Activated naive CD8-positive, alpha-beta T cell (primary cell): ENCODE data around the gene TRMT2A.
A peak's percentile ranks its signal among the peaks of the same experiment; 100 is the strongest.

Experiments
- H3K27ac Mint-ChIP-seq: one replicate; pipeline ENCODE4 v1.8.0; 2021; ENCODE audit warnings: mixed read lengths
- H3K27me3 Mint-ChIP-seq: one replicate; pipeline ENCODE4 v1.8.0; 2021; ENCODE audit warnings: mixed read lengths
- H3K36me3 Mint-ChIP-seq: one replicate; pipeline ENCODE4 v1.8.0; 2021; ENCODE audit warnings: mixed read lengths
- H3K4me1 Mint-ChIP-seq: one replicate; pipeline ENCODE4 v1.8.0; 2021; ENCODE audit warnings: low read depth, mixed read lengths
- H3K4me3 Mint-ChIP-seq: one replicate; pipeline ENCODE4 v1.8.0; 2021; ENCODE audit warnings: mild to moderate bottlenecking, mixed read lengths
- H3K9me3 Mint-ChIP-seq: one replicate; pipeline ENCODE4 v1.8.0; 2021; ENCODE audit warnings: low read depth, mixed read lengths

Gene TRMT2A

DNA sequence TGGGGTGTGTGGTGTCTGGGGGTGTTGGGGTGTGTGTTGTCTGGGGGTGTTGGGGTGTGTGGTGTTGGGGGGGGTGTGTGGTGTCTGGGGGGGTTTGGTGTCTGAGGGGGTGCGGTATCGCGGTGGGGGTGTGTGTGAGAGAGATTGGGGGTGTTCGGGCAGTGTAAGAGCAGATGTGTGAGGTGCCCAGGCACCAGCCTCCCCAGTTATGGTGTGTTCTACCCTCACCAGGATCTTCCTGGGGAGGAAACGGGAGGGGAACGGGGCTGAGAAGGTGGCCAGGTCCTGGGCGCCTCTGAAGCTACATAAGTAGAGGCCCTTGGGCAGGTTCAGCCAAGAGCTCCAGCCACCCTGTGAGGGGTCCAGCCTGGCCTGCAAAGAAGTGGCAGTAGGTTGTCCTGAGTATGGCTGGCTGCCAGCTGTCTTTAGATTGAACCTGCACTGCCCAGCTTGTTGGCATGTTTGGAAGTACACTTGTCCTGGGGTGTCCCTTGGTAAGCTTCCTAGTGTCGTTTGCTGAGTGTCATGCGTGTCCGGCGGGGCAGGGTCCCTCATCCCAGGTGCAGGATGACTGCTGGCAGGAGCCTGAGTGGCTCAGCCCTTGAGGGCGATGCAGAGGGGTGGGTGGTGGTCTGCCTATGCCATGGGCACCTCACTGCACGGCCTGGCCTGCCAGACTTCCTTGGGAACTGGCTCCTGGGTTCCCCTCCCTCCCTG, 6.5 kb upstream of the TRMT2A start:
- no peaks in the 10 kb centered on the region for H3K27me3 Mint-ChIP-seq
- H3K36me3 Mint-ChIP-seq = no peaks in the 10 kb centered on the region
- no peaks in the 10 kb centered on the region for H3K9me3 Mint-ChIP-seq
- H3K4me1 Mint-ChIP-seq = peaks cover 26% of the 10 kb centered on the region
- H3K27ac Mint-ChIP-seq = no peak overlapping the region
- H3K4me3 Mint-ChIP-seq = no peak overlapping the region

- peak overlapping the region; percentile 49 for H3K4me3 Mint-ChIP-seq
- peaks cover 31% of the 10 kb centered on the region for H3K4me1 Mint-ChIP-seq
- no peaks in the 10 kb centered on the region for H3K27me3 Mint-ChIP-seq
- no peaks in the 10 kb centered on the region for H3K9me3 Mint-ChIP-seq
- H3K27ac Mint-ChIP-seq = peak overlapping the region; percentile 16
- no peaks in the 10 kb centered on the region for H3K36me3 Mint-ChIP-seq
These were observed 4.9 kb upstream of the TRMT2A start for GRCh38 chr22:20121856-20122415.

DNA sequence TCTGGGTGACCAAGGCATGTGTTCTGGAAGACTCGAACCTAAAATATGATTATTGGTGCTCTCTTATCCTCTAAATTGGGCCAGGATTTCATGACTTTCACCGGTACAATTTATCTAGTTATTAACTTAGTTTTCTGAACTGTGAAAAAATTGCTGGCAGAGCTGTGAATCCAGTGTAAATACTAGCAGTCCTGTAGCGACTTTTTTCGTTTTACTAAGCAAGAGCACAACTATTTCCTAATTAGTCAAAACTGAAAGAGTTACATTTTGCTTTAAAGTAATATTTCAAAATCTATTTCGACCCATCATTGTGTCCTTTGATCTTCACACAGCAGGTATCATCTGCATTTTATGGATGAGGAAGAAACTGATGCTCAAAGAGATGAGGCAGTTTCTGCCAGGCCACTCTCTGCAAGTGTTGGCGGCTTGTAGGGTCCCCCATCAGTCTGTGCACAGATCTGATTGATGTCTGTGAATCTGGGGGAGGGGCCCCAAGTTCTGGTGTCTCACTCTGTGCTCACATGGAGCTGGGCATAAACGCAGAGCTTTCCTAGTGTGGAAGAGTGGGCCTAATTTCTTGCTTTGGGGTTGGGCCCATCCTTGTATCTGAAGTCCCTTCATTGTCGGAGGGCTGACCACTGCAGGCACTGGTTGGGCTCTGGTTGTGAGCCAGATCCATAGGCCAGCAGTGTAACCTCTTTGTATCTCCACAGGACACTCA, 1.4 kb upstream of the TRMT2A start:
- Mint-ChIP-seq H3K9me3 (no peaks in the 10 kb centered on the region), H3K36me3 (peaks cover 3% of the 10 kb centered on the region), H3K4me3 (peak overlapping the region; percentile 95), H3K27me3 (no peaks in the 10 kb centered on the region), H3K27ac (peak overlapping the region; percentile 93), H3K4me1 (peaks cover 40% of the 10 kb centered on the region)

DNA sequence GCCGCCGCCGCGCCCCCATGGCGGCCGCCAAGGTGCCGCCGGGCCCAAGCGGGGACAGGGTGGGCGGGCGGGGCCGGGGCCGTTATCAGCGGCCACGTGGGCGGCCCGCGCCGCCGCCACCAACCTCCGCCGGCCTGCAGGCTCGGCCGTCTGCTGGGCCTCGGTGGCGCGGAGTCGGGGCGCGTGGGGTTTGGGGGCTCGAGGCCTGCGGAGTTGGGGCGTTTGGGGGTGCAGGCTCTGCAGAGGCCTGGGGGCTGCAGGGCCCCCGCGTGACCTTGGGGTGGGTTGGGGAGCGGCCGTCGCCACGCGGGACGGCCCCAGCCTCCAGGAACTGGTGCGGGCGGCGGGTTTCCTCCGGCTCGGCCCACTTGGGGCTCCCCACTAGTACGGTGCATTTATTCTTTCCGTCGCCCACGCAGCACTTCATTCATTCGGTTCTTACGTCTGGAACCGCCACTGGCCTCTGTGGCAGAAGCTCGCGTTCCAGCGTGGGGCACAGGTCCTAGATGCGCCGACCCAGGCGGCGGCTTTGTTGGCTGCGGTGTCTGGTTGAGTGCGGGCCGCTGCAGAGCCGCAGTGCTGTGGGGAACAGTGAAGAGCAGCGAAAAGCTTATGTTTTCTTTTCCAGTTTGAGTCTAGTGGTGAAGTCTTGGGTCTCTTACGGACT, 740 bp upstream of the TRMT2A start:
- H3K27ac Mint-ChIP-seq = peak overlapping the region; percentile 93
- H3K4me3 Mint-ChIP-seq = peak overlapping the region; percentile 95
- H3K4me1 Mint-ChIP-seq = peaks cover 40% of the 10 kb centered on the region

GRCh38 chr22:20116376-20116950, 563 bp downstream of the TRMT2A start:
- peak overlapping the region; percentile 87 for H3K27ac Mint-ChIP-seq
- H3K36me3 Mint-ChIP-seq = peaks cover 3% of the 10 kb centered on the region
- H3K4me1 Mint-ChIP-seq = peaks cover 39% of the 10 kb centered on the region
- H3K9me3 Mint-ChIP-seq = no peaks in the 10 kb centered on the region
- H3K27me3 Mint-ChIP-seq = no peaks in the 10 kb centered on the region
- peak overlapping the region; percentile 90 for H3K4me3 Mint-ChIP-seq

More for the DNA sequence above, 740 bp upstream of the TRMT2A start:
- H3K36me3 Mint-ChIP-seq = peaks cover 3% of the 10 kb centered on the region
- no peaks in the 10 kb centered on the region for H3K27me3 Mint-ChIP-seq
- no peaks in the 10 kb centered on the region for H3K9me3 Mint-ChIP-seq

DNA sequence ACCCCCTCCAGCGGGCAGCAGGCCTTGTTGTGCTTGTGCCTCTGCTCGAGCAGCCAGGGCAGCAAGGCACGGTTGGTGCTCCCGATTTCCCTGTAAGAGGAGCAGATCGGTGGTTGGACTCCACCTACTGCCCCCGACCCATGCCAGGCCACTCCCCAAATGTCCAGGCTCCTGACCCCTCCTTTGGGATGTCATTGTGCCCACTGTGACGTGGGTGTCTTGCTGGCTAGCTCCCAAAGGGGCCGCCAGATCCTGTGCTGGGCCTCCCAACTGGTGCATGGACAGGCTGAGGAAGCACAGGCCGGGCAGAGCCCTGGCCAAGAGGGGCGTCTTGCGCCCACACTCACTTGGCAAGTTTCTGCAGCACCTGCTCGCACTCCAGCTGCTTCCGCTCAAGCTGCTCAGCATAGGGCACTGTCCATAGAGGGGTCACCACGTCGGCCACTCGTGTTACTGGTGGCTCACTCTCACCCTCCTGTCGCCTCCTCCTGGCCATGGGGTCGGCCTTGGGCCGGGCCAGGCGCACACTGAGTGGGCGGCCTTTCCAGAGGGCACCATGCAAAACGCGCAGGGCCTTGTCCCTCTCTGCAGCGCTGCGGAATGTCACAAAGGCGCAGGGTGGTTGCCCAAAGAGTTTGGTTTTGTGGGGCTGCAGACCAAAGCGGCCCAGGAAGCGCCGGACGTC, 1.2 kb downstream of the TRMT2A start, which contains the start of gene RANBP1:
Gene RANBP1, plus strand, starts transcription at position 414 of the 685 bp plus-strand sequence. Its CDS starts 81 bp downstream, at position 495.
- H3K9me3 Mint-ChIP-seq = no peaks in the 10 kb centered on the region
- peak within 1 kb of the TSS; percentile 87 for H3K27ac Mint-ChIP-seq
- peak within 1 kb of the TSS; percentile 90 for H3K4me3 Mint-ChIP-seq
- no peaks in the 10 kb centered on the region for H3K27me3 Mint-ChIP-seq
- peaks cover 43% of the 10 kb centered on the region for H3K4me1 Mint-ChIP-seq
- peaks cover 3% of the 10 kb centered on the region for H3K36me3 Mint-ChIP-seq

- Mint-ChIP-seq H3K36me3 (peaks cover 3% of the 10 kb centered on the region), H3K4me3 (peak overlapping the region; percentile 90), H3K27me3 (no peaks in the 10 kb centered on the region), H3K9me3 (no peaks in the 10 kb centered on the region), H3K4me1 (peaks cover 38% of the 10 kb centered on the region), H3K27ac (peak overlapping the region; percentile 87)
These were observed 2.2 kb downstream of the TRMT2A start for GRCh38 chr22:20114506-20115475.

DNA sequence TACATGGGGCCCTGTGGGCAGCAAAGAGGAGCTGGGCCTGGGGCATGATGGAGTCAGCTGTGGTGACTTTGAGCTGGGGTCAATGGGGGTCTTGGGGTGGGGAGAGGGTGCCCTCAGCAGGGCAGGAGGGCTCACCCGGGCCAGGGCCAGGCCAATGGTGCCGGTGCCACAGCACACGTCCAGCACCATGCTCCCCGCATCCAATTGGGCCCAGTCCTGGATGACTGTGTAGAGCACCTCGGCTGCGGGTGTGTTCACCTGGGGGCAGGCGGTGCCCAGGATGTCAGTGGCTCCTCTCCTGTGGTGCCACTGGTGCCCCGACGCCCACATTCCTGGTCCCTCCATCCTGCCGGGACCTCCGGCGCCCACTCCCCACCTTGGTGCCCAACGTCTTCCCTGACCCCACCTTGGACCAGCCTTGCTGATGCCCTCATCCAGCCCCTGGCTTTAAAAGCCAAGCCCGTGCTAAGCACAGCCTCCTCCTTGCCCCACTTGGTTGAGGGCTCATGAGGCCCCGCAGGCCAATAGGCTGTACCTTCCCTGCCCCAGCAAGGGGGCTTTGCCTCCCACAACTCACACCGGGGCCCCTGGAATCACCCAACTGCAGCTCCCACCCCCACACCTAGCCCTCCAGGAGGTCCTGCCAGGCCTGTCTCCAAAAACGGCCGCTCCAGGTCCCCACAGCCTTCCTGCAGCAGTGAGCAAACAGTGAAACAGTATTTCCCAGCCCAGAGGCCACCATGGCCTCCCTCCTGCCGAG, 3.3 kb downstream of the TRMT2A start:
- Mint-ChIP-seq H3K27ac (peak overlapping the region; percentile 61), H3K4me1 (peaks cover 30% of the 10 kb centered on the region), H3K27me3 (no peaks in the 10 kb centered on the region), H3K4me3 (no peak overlapping the region), H3K36me3 (peaks cover 3% of the 10 kb centered on the region), H3K9me3 (no peaks in the 10 kb centered on the region)

GRCh38 chr22:20112623-20113511, 4.2 kb downstream of the TRMT2A start:
- H3K4me3 Mint-ChIP-seq = no peak overlapping the region
- H3K27me3 Mint-ChIP-seq = no peaks in the 10 kb centered on the region
- no peaks in the 10 kb centered on the region for H3K9me3 Mint-ChIP-seq
- H3K27ac Mint-ChIP-seq = peak overlapping the region; percentile 34
- H3K4me1 Mint-ChIP-seq = peaks cover 24% of the 10 kb centered on the region
- peaks cover 3% of the 10 kb centered on the region for H3K36me3 Mint-ChIP-seq

GRCh38 chr22:20111689-20112622, 5.1 kb downstream of the TRMT2A start:
- peaks cover 24% of the 10 kb centered on the region for H3K4me1 Mint-ChIP-seq
- peak overlapping the region; percentile 62 for H3K4me3 Mint-ChIP-seq
- H3K27me3 Mint-ChIP-seq = no peaks in the 10 kb centered on the region
- peaks cover 3% of the 10 kb centered on the region for H3K36me3 Mint-ChIP-seq
- H3K9me3 Mint-ChIP-seq = no peaks in the 10 kb centered on the region
- peak overlapping the region; percentile 92 for H3K27ac Mint-ChIP-seq

DNA sequence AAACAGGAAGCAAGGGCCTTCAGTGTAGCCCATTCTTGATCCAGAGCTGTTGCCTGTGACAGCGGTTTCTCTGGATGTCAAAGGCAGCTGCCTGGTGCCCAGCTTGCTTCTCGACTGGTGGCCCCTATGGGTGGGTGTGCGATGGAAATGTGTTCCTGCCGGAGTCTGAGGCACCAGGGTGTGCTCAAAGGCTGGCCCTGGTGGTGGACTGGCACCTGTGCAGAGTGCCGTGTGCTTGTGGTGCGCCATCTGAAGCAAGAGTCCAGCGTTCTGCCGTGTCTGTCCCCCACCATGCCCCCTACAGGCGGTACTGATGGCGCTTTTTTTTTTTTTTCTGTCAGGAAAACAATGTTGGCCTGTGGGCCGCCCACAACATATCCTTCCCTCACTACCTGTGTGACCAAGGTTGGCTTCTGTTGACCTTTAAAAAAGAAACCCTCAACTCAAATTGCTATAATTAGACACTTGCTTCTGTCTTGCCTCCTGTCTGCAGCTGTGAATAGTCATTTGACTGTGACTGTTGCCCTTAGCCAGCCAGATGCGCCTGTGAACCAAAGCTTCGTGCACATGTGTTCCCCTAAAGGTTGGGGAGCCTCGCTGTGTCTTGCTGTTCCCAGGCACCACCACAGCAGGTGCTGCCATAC, 5.9 kb downstream of the TRMT2A start:
- Mint-ChIP-seq H3K27ac (peak overlapping the region; percentile 83), H3K36me3 (peaks cover 3% of the 10 kb centered on the region), H3K4me3 (peak overlapping the region; percentile 33), H3K27me3 (no peaks in the 10 kb centered on the region), H3K4me1 (peaks cover 21% of the 10 kb centered on the region), H3K9me3 (no peaks in the 10 kb centered on the region)
